OCI-LY3 (cell line): Measurements from ENCODE around the gene FCER2.

Experiments
- EZH2phosphoT487 ChIP-seq: fragments of 200-600 bp; shearing (Covaris generic); IDR thresholded peaks from 2 replicates; pipeline ENCODE4 v1.6.1; 2018; ENCODE audit warnings: antibody characterized with exemption, mixed run types, low read depth
- TF ChIP-seq, protein P1 (sequence below): fragments of 200-600, 300-600 bp; sonication (generic); IDR thresholded peaks from 2 replicates; pipeline ENCODE4 v1.5.1; 2014; ENCODE audit warnings: antibody characterized with exemption, low read length, low read depth

DNA sequence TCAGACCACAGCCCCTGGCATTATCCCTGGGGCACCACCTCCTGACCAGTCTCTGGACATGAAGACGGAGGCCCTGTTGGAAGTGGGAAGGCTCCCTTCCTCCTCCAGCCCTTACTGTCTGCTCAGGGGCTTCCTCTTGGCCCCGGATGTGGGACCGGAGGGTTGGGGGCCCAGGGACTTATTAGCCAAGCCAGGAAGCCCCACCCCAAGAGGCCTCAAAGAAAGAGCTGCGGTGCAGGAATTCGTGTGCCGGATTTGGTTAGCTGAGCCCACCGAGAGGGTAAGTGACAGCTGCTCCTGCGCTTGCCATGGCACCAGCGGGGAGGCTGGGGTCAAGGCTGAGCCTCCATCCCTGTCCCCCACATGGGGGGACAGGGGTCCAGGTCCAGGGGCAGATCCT lies 33.1 kb downstream of the FCER2 start, which contains the start of gene RETN:
- TF ChIP-seq, protein P1, sequence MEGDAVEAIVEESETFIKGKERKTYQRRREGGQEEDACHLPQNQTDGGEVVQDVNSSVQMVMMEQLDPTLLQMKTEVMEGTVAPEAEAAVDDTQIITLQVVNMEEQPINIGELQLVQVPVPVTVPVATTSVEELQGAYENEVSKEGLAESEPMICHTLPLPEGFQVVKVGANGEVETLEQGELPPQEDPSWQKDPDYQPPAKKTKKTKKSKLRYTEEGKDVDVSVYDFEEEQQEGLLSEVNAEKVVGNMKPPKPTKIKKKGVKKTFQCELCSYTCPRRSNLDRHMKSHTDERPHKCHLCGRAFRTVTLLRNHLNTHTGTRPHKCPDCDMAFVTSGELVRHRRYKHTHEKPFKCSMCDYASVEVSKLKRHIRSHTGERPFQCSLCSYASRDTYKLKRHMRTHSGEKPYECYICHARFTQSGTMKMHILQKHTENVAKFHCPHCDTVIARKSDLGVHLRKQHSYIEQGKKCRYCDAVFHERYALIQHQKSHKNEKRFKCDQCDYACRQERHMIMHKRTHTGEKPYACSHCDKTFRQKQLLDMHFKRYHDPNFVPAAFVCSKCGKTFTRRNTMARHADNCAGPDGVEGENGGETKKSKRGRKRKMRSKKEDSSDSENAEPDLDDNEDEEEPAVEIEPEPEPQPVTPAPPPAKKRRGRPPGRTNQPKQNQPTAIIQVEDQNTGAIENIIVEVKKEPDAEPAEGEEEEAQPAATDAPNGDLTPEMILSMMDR = no peak
- TF ChIP-seq EZH2phosphoT487 = no peak
